Measurements from ENCODE around the gene RUFY2.
"Not testable (repeated sequence)": the region's sequence is repeated elsewhere in the genome, so short reads cannot be mapped to it uniquely, and the experiment has no call there.

The RUFY2 gene, protein sequence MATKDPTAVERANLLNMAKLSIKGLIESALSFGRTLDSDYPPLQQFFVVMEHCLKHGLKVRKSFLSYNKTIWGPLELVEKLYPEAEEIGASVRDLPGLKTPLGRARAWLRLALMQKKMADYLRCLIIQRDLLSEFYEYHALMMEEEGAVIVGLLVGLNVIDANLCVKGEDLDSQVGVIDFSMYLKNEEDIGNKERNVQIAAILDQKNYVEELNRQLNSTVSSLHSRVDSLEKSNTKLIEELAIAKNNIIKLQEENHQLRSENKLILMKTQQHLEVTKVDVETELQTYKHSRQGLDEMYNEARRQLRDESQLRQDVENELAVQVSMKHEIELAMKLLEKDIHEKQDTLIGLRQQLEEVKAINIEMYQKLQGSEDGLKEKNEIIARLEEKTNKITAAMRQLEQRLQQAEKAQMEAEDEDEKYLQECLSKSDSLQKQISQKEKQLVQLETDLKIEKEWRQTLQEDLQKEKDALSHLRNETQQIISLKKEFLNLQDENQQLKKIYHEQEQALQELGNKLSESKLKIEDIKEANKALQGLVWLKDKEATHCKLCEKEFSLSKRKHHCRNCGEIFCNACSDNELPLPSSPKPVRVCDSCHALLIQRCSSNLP

DNA sequence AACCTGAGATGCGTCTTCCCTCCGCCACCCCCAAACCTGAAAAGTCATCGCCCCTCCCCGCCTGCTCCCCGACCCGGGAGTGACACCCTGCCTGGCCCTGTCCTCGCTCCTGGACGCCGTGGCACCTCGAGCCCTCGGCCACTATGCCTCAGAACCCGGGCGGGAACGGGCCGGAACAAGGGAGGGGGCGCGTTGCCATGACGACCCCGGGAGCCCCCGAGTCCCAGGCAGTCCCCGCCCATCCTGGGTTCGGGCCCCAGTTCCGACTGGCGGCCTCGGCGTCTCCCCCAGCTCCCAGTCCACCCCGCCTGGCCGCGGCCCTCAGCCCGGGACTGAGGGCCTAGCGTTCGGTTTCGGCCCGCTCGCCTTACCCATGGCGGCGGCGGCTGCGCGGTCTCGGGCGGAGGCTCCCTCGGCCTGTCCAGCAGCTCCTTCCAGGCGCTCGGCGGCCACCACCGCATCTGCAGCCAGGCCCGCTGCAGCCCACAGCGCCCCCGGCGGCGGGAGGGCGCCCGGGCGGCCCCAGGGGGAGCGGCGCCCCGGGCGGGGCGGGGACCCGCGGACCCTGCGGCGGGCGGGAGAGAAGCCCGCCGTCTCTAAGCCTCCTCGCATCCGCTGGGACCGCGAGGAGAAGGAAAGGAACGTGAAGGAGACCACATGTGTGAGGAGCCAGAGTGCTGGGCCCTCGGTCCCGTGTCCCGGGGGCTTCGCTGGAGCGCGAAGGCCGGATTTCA lies at the start of gene RUFY2:
TSS of gene RUFY2 (minus strand) at position 463 of the 734 bp plus-strand sequence. CDS start at position 375, 88 bp downstream.
- DNase-seq: peak; percentile 79 to 82

DNA sequence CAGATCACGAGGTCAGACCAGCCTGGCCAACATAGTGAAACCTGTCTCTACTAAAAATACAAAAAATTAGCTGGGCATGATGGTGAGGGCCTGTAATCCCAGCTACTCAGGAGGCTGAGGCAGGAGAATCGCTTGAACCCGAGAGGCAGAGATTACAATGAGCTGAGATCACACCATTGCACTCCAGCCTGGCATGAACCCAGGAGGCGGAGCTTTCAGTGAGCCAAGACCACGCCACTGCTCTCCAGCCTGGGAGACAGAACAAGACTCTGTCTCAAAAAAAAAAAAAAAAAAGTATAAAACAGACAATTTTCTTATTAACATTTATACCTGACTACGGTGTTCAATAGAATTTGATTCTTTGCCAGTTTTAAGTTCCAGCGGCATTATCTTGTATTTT lies 42.6 kb upstream of the RUFY2 start:
- DNase-seq: not testable (repeated sequence)

DNA sequence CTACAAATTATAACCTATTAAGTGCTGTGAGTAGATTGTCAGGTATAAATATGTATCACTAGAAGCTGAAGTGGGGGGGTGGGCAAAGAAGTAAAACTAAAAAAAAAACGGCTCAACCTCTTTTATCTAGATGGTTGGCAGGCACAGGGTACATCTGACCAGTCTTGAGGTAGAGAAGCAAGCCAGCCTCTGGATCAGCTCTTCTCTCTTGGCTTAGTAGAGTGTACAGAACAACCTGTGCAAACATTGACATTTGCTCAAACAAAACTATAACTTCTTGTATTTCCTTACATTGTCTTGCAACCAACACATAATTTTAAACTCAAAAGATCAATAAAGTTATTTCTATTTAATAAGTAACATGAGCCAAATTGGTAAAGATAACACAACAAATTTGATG lies 39.1 kb upstream of the RUFY2 start:
- no peak for DNase-seq

DNA sequence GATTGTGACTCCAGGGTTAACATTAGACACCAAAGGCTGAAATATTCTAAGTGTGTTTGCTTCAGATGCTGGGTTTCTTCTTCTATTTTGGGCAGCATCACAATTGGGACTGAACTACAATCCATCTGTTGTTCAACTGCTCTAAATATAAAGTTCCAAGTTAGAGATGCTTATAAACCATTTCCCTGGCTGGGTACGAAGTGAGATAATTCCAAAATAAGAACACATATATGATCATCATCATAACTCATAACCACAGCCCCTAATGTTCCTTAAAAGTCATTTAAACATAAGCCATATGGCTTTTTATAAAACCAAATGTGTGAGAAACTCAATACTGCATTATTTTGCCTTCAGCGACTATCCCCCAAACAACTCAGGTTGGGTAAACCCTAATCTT lies 35.9 kb upstream of the RUFY2 start:
- DNase-seq: no peak

DNA sequence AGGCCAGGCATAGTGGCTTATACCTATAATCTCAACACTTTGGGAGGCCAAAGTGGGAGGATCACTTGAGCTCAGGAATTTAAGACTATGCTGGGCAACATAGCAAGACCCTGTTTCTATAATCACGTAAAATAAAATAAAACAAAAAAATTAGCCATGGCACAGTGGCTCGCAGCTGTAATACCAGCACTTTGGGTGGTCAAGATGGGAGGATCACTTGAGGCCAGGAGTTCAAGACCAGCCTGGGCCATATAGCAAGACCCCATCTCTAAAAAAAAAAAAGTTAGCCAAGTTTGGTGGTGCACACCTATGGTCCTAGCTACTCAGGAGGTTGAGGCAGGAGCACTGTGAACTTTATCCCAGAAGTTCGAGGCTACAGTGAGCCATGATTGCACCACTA lies 33.8 kb upstream of the RUFY2 start:
- no peak for DNase-seq

DNA sequence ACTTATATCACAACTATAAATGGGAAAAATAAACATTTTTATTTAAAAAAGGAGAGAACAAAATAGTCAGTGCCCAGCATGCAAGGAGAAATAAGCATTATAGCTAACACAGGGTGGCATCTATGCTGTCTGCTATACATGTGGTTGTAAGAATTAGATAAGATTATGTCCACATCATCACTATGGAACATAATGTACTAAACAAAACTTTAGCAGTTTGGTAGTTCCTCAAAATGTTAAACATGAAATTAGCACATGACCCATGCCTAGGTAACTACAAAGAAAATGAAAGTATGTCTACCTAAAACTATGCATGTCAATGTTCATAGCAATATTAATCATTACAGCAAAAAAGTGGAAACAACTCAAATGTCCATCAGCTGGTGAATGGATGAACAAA lies 28.7 kb upstream of the RUFY2 start:
- DNase-seq: no peak

DNA sequence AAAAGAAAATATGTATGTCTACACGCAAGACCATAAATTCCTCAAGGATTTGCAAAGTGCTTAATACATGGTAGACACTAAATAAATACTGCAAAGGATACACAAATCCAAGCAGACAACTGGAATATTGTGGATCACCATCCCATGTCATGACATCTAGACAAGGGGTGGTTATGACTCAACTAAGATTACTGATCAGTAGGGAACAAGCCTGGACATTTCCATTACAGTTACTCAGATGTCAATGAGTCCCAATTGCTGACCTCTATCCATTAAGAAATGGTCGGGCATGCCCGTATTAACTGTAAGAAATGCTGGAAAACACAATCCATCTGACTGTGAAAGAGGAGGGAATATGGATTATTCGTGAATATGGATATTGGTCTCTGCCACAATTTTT lies 27.6 kb upstream of the RUFY2 start:
- no peak for DNase-seq

DNA sequence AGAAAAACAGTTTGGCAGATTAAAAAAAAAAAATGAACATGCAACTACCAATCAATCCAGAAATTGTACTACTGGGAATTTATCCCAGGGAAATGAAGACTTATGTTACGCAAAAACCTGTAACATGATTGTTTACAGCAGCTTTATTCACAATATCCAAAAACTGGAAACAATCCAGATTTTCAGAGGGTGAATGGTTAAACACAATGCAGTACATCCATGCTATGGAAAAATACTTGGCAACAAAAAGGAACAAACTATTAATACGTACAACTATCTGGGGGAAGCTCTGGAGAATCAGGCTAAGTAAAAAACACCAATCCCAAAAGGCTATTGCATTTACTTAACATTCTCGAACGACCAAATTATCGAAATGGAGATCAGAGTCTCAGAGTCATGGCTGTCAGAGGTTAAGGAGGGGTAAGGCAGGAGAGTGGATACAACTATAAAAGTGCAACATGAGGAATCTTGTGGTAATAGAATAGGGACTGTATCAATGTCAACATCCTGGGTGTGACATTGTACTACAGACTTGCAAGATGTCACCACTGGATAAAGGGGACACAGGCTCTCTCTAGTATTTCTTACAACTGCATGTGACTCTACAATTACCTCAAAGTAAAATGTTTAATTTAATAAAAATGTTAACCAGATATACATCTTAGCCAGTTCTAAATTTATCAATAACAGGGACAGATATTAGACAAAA lies 21.5 kb upstream of the RUFY2 start:
- DNase-seq: no peak

DNA sequence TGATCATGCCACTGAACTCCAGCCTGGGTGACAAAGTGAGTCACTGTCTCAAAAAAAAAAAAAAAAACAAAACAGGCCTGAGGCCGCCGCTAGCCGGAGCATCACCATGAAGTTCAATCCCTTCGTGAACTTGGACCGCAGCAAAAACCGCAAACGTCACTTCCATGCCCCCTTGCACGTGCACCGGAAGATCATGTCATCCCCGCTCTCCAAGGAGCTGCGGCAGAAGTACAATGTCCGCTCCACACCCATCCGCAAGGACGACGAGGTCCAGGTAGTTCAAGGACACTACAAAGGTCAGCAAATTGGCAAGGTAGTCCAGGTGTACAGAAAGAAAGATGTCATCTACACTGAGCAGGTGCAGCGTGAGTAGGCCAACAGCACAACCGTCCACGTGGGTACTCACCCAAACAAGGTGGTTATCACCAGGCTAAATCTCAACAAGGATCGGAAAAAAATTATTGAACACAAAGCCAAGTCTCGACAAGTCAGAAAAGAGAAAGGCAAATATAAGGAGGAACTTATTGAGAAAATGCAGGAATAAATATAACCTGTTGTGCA lies 17.5 kb upstream of the RUFY2 start:
- DNase-seq: no peak

DNA sequence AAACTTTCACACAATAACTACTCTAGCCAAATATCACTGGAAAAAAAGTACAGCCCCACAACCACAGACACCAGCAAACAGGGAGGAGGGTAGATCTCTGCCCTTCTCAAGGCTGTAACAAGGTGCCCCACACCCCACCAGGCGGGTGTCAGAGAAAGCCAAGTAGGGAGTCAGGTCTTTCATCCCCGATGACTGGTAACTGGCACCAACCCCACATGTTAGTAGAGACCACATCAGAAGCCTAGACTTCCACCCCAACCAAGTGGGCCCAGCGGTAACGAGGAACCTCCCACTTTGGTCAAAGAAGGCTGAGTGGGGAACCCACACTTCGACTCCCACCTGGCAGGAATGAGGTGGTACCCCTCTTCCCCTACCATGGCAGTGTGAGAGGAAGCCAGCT lies 16.4 kb upstream of the RUFY2 start:
- DNase-seq: peak; percentile 23 to 28

DNA sequence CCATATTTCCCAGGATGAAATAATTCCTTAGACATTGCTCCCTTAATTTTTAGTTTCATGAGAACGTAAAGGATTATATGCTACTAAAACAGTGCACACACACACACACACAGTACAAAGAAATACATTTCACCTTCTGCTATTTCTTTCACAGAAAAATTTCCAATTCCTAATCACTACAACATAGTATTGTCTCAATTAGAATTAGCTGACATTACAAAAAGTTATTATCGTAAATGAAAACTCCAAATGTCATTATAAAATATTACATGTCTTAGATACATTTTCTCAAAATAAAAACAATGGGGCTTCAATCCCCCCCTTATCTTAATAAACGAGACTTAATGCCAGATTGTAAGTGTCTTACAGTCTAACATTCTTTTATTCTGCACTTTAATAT lies 12.3 kb upstream of the RUFY2 start:
- no peak for DNase-seq

DNA sequence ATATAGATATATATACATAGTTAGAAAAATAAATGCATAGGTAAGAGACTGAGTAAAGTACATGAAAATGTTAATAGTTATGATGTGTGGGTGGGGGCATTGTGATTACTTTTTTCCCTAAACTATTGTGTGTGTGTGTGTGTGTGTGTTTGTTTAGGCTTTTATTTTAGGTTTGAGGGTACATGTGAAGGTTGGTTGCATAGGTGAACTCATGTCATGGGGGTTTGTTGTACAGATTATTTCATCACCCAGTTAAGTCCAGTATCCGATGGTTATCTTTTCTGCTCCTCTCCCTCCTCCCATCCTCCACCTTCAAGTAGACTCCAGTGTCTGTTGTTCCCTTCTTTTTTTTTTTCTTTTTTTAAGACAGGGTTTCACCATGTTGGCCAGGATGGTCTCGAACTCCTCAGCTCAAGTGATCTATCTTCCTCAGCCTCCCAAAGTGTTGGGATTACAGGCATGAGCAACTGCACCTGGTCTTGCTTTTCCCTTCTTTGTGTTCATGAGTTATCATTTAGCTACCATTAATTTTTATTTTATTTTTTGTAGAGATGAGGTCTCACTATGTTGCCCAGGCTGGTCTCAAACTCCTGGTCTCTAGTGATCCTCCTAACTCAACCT lies 1.9 kb upstream of the RUFY2 start:
- DNase-seq: no peak

DNA sequence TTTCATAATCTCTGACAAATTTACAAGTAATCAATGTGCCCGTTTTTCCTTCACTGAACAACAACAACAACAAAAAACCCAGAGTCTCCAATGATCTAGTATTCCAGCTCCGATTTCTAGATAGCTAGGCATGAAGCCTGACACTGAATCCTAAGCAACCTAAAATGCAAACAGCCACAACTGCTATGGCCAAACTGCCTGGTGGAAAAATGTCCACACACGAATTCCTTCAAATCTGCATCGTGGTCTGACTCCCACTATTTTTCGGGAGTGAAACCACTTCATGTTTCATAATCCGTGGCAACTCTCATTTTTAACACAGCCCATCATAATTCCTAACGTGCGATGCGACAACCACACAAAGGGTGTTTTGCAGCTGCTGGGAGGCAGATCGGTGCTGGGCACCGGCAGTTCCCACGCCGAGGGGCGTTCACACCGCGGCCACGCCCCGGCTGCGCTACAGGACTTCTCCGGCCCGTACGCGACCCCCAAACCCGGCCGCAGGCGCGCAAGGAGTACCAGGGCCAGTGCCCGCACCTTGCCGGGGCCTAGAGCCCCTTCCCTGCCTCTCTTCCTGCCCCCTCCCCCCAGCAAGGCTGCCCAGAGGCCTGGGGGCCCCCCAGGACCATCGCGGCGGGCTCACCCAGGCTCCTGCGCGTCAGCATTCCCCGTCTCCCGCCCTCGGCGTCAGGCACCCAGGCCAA lies 814 bp downstream of the RUFY2 start:
- peak; percentile 42 to 60 for DNase-seq

DNA sequence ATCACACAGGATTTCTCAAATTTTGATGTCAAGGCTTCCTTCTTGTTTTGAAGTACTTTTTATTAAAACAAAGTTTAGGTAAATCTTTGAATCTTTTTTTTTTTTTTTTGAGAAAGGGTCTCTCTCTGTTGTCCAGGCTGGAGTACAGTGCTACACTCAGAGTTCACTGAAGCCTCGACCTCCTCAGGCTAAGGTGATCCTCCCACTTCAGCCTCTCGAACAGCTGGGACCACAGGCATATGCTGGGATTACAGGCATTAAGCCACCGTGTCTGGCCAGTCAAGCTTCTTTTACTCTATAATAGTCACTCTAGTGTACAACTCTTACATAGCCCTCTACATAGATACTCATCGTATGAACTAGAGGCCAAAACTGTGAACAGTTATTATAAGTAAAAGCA lies 3.4 kb downstream of the RUFY2 start:
- no peak for DNase-seq

DNA sequence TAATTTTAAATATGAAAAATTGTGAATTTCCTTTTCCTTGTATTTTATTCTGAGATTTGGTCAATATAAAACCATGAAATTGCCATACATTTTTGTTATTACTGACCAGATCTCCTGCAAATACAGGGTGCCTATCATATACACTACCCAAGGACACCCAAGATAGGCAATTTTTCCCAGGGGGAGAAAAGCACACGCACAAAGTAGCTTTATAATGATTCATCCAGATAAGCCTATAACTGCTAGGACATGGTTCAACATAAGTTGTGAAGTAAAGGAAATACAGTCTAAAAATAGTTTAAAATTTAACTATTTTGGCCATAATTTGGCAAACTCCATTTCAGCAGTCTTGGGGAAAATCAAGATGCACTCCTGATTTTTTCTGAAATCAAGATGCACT lies 4.8 kb downstream of the RUFY2 start:
- DNase-seq: no peak

DNA sequence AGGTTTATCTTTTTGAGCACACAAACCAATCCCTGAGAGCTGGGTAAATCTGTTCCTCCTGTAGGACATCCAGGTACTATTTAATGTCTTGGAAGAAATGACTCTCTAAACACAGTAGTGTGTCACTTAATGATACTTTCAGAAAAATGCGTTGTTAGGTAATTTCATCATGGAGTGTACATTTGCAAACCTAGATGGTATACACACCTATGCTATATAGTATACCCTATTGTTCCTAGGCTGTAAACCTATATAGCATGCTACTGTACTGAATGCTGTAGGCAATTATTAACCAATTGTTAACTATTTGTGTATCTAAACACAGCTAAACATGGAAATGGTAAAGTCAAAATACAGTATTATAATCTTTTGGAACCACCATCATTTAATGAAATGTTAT lies 10.1 kb downstream of the RUFY2 start:
- DNase-seq: no peak

DNA sequence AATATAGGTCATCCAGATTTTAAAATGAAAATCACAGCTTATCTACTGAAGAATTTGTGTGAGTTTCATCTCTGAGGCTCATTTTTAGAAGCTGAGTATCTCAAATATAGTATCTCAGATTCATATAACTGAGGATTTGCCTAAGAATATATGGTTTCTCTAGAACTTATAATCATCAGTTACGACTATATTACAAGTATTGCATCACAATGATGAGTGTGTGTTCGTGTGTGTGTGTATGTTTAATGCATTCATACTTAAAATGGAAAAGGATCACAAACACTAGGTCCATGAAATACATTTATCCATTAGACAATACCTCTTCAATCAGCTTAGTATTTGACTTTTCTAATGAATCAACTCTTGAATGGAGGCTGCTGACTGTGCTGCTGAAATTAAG lies 21.3 kb downstream of the RUFY2 start:
- no peak for DNase-seq

DNA sequence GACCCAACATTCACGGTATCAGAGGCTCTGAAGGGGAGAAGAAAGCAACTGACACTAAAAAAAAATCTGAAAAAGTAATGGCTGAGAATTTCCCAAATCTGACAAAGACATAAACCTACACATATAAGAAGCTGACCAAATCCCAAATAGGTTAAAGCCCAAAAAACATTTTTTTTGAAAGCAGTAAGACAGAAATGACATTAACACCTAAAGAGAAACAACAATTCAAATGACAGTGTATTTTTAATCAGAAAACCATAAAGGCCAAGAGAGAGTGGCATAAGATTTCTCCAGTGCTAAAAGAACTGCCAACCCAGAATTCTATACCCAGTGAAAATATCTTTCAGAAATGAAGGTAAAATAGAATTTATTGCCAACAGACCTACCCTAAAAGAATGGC lies 35.5 kb downstream of the RUFY2 start:
- no peak for DNase-seq

DNA sequence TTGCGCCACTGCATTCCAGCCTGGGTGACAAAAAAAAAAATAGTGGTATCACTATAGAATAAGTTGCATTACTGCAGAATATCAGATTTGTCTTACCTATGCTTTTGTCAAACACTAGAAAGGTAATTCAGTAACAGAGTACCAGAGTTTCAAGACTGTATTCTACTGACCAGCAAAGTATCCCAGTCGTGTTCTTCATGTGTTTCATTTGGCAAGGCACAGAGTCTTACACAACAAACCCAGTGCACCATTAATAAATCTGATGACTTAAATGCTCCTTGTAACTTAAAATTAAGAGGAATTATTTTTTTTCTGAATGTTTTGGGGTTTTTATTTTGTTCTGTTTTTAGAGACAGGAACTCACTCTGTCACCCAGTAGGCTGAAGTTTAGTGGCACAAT lies 40.0 kb downstream of the RUFY2 start:
- no peak for DNase-seq

DNA sequence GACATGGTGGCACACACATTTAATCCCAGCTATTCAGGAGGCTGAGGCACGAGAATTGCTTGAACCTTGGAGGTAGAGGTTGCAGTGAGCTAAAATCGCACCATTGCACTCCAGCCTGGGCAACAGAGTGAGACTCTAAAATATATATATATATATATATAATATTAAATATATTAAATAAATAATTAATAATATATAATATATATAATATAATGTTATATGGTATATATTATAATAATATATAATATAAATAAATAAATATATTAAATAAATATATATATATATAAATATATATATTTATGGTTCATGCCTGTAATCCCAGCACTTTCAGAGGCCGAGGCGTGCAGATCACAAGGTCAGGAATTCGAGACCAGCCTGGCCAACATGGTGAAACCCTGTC lies 40.5 kb downstream of the RUFY2 start:
- no peak for DNase-seq

DNA sequence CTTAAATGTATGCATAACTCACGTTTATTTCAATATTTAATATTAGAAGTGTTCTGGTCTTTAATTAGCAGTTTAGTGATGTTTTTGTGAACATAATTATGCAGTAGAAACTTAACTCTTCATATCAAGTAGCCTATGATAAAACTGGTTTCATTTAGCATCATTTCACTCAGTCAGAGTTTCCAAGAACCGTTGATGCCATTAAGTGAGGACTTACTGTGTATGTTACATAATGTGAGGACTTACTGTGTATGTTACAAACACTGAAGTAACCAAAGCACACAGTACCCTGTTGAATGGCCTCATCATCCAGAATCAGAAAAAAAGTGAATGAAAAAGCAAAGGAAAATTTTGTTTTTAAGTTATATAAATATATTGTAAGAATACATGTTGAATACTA lies 41.5 kb downstream of the RUFY2 start:
- DNase-seq: no peak
